Adrenal gland (tissue), 5 donors: ENCODE measurements around the gene POM121L12.

ENCODE experiments used
- POLR2A ChIP-seq, 2 donors: fragments of 450-650 bp; IDR thresholded peaks; one replicate each; pipeline ENCODE4 v1.6.1; 2017; ENCODE audit warnings: antibody characterized with exemption in 2 of 2, mild to moderate bottlenecking in 2 of 2, moderate library complexity in 1 of 2
- TF ChIP-seq, protein P1 (sequence below), 6 experiments: fragments of 450-650 bp in 4 of 6; fragments of 200-600 bp in 2 of 6; sonication (generic) in 1 of 6; IDR thresholded peaks; 1 replicate in 5 of 6; 2 replicates in 1 of 6; pipeline versions ENCODE4 v1.5.1 to v1.8.0; 2016 to 2021; ENCODE audit warnings: antibody characterized with exemption in 6 of 6, mild to moderate bottlenecking in 2 of 6, moderate library complexity in 1 of 6
- donor health status: DM: no; HTN: no; CAD: no.

DNA sequence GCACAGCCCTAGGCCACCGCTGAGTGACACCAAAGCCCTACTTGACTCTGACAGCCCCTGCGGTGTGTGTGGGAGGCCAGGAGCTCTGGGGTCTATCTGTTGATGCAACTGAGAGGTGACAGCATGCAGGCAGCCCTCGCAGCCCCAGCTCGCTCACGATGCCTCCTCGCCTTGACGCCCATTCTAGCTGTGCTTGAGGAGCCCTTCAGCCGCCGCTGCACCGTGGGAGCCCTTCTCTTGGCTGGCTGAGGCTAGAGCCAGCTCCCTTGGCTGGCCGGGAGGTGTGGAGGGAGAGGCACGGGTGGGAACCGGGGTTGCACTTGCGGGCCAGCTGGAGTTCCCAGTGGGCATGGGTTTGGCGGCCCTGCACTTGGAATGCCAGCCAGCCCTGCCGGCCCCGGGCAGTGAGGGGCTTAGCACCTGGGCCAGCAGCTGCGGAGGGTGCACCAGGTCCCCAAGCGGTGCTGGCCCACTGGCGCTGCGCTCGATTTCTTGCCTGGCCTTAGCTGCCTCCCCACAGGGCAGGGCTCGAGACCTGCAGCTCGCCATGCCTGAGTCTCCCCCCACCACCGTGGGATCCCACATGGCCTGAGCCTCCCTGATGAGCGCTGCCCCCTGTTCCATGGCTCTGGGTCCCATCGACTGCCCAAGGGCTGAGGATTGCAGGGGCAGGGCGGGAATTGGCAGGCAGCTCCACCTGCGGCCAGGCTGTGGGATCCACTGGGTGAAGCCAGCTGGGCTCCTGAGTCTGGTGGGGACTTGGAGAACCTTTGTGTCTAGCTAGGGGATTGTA, 31.6 kb upstream of the POM121L12 start:
- TF ChIP-seq, protein P1, sequence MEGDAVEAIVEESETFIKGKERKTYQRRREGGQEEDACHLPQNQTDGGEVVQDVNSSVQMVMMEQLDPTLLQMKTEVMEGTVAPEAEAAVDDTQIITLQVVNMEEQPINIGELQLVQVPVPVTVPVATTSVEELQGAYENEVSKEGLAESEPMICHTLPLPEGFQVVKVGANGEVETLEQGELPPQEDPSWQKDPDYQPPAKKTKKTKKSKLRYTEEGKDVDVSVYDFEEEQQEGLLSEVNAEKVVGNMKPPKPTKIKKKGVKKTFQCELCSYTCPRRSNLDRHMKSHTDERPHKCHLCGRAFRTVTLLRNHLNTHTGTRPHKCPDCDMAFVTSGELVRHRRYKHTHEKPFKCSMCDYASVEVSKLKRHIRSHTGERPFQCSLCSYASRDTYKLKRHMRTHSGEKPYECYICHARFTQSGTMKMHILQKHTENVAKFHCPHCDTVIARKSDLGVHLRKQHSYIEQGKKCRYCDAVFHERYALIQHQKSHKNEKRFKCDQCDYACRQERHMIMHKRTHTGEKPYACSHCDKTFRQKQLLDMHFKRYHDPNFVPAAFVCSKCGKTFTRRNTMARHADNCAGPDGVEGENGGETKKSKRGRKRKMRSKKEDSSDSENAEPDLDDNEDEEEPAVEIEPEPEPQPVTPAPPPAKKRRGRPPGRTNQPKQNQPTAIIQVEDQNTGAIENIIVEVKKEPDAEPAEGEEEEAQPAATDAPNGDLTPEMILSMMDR (IDR thresholded peaks at IDR 0.05): no peak
- no peak for TF ChIP-seq POLR2A (IDR thresholded peaks at IDR 0.05)
